ENCODE data around the gene DENND1C. TPM values are rescaled to one million over a fixed set of nuclear protein-coding genes. Genes with fewer than 3 reads are reported as not detected.

The DENND1C gene
- total RNA-seq, 1 donor from 2014 or later, result not detected

- peaks cover 34% of the 10 kb centered on the region for H3K4me1 Mint-ChIP-seq
- DNase-seq (ENCODE audit: low read depth, low spot score), result peak; percentile 45
- H3K9me3 Mint-ChIP-seq, result peaks cover 2% of the 10 kb centered on the region
- peaks cover 6% of the 10 kb centered on the region for H3K27me3 Mint-ChIP-seq (ENCODE audit: low read depth)
- peak overlapping the region; percentile 88 for H3K27ac Mint-ChIP-seq (ENCODE audit: unreplicated experiment)
- peak overlapping the region; percentile 97 for H3K4me3 Mint-ChIP-seq
- H3K36me3 Mint-ChIP-seq (ENCODE audit: low read depth), result peaks cover 7% of the 10 kb centered on the region
- TF ChIP-seq CTCF (conservative IDR thresholded peaks at IDR 0.05), result no peak
These were observed 57.9 kb downstream of the DENND1C start for GRCh38 chr19:6423499-6424194.

DNA sequence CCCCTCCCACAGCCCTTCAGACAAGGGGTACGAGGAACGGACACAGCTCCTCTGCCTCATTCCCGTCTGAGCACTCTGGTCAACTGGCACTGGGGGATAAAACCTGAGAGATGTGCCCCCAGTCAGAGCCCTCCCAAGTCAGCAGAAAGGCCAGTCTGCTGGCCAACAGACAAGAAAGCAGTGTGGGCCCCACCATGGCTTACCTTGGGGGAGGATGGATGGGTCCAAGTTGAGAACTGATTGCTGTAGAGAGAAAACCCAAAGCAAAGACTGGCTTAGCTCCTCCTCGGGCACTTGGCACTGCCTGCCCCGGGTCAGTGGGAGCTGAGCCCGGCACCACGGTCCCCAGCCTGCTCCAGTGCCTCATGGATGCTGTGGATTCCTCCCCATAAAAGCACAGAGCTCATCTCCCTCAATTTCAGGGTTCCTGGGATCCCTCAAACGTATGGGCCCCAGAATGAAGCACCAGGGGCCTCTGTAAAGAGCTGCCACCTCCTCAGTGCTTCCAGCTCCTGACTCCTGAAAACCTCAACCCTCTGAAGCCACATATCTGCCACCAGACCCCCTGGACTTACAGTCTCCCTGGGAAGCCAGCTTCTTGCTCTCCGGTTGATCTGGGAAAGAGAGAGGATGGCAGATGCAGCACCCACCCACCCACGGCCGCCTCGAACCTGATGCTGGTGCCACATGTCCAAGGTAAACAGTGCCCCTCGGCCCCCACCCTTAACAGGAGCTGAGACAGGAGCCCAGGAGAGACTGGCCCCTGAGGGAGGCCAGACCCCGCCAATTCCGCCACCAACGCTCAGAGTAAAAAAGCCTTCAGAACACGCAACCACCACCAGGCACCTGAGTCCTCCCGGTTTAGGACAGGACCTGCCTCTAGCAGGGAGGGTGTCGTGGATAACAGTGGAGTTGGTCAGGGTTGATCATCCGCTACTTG is 60.2 kb downstream of the DENND1C start:
- Mint-ChIP-seq H3K4me1 (peaks cover 34% of the 10 kb centered on the region), H3K27me3 (ENCODE audit: low read depth) (peaks cover 6% of the 10 kb centered on the region), H3K36me3 (ENCODE audit: low read depth) (peaks cover 7% of the 10 kb centered on the region), H3K4me3 (peak overlapping the region; percentile 62), H3K27ac (ENCODE audit: unreplicated experiment) (no peak overlapping the region), H3K9me3 (peaks cover 2% of the 10 kb centered on the region)
- TF ChIP-seq CTCF (conservative IDR thresholded peaks at IDR 0.05), result no peak
- no peak for DNase-seq (ENCODE audit: low read depth, low spot score)

DNA sequence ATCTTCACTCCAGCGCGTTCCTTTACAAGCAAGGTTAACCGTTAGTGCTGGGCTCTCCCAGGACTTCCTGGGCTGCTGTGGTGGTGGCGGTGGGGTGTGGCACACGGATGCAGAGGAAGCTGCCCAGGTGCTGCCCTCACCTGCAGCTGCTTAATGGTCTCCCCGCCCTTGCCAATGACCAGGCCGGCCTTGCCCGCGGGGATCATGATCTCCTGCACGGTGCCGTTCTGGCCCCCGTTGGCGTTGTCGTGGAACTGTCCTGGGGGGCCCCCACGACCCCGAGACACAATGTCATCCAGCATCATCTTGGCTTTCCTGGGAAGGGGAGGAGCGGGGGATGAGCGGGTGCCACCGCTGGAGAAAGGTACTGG is 63.0 kb downstream of the DENND1C start:
- H3K27ac Mint-ChIP-seq (ENCODE audit: unreplicated experiment), result no peak overlapping the region
- no peak for TF ChIP-seq CTCF (conservative IDR thresholded peaks at IDR 0.05)
- no peaks in the 10 kb centered on the region for H3K27me3 Mint-ChIP-seq (ENCODE audit: low read depth)
- peaks cover 24% of the 10 kb centered on the region for H3K4me1 Mint-ChIP-seq
- H3K36me3 Mint-ChIP-seq (ENCODE audit: low read depth), result peaks cover 7% of the 10 kb centered on the region
- no peak for DNase-seq (ENCODE audit: low read depth, low spot score)
- H3K4me3 Mint-ChIP-seq, result peak overlapping the region; percentile 47
- H3K9me3 Mint-ChIP-seq, result no peaks in the 10 kb centered on the region

GRCh38 chr19:6417713-6418561 is 63.6 kb downstream of the DENND1C start:
- H3K9me3 Mint-ChIP-seq, result no peaks in the 10 kb centered on the region
- peaks cover 18% of the 10 kb centered on the region for H3K4me1 Mint-ChIP-seq
- H3K36me3 Mint-ChIP-seq (ENCODE audit: low read depth), result peaks cover 4% of the 10 kb centered on the region
- no peak for DNase-seq (ENCODE audit: low read depth, low spot score)
- TF ChIP-seq CTCF (conservative IDR thresholded peaks at IDR 0.05), result peak; percentile 39
- no peak overlapping the region for H3K27ac Mint-ChIP-seq (ENCODE audit: unreplicated experiment)
- H3K4me3 Mint-ChIP-seq, result peak overlapping the region; percentile 47
- no peaks in the 10 kb centered on the region for H3K27me3 Mint-ChIP-seq (ENCODE audit: low read depth)

Other genes starting within 250 kb of the DENND1C start
- 86.4 and 96.5 TPM in 2 replicates for gene MLLT1, start 201.8 kb downstream of the DENND1C start, total RNA-seq
- gene ACER1, start 148.2 kb downstream of the DENND1C start, total RNA-seq, result not detected in 2 replicates
- 86.3 and 93.0 TPM in 2 replicates for gene CLPP, start 120.3 kb downstream of the DENND1C start, total RNA-seq
- 66.4 and 68.8 TPM in 2 replicates for gene ALKBH7, start 109.0 kb downstream of the DENND1C start, total RNA-seq
- 4.1 and 4.4 TPM in 2 replicates for gene PSPN, start 105.9 kb downstream of the DENND1C start, total RNA-seq
- 65.9 and 70.3 TPM in 2 replicates for gene GTF2F1, start 88.6 kb downstream of the DENND1C start, total RNA-seq
- 678 and 690 TPM in 2 replicates for gene KHSRP, start 57.0 kb downstream of the DENND1C start, total RNA-seq
- gene SLC25A41, start 48.0 kb downstream of the DENND1C start, total RNA-seq, result 1.2 and 1.6 TPM in 2 replicates
- 72.2 and 73.2 TPM in 2 replicates for gene SLC25A23, start 22.0 kb downstream of the DENND1C start, total RNA-seq
- not detected in 2 replicates for gene CRB3, start 17.5 kb downstream of the DENND1C start, total RNA-seq
- gene TUBB4A, start 20.5 kb upstream of the DENND1C start, total RNA-seq, result 27.7 and 39.9 TPM in 2 replicates
- 1.3 and 1.4 TPM in 2 replicates for gene TNFSF9, start 49.2 kb upstream of the DENND1C start, total RNA-seq
- 0.41 TPM in 1 of 2 replicates, not detected in the other for gene CD70, start 109.4 kb upstream of the DENND1C start, total RNA-seq
- gene TNFSF14, start 188.4 kb upstream of the DENND1C start, total RNA-seq, result not detected in 2 replicates
- gene C3, start 238.9 kb upstream of the DENND1C start, total RNA-seq, result 0.37 TPM in 1 of 2 replicates, not detected in the other